K562 (cell line): ENCODE measurements around the gene DNAJB11. TPM values are rescaled to one million over a fixed set of nuclear protein-coding genes. Genes with fewer than 3 reads are reported as not detected.

ENCODE experiments used
- CBX1 ChIP-seq: sonication (generic); IDR thresholded peaks from 2 replicates; pipeline ENCODE4 v1.6.1; 2016; ENCODE audit warnings: antibody characterized with exemption, low read depth, mild to moderate bottlenecking
- FOS ChIP-seq: IDR thresholded peaks from 3 replicates; pipeline ENCODE4 v1.6.1; 2011; ENCODE audit not compliant: insufficient read length; ENCODE audit errors: extremely low read depth
- GATA2 ChIP-seq: sonication (generic); formaldehyde crosslinking; IDR thresholded peaks from 2 replicates; pipeline ENCODE4 v1.4.0; 2020; ENCODE audit warnings: mild to moderate bottlenecking, missing genetic modification reagents
- GTF2A2 ChIP-seq: IDR thresholded peaks from 2 replicates; pipeline ENCODE4 v1.6.1; 2016; ENCODE audit warnings: mild to moderate bottlenecking, missing genetic modification characterization, missing compliant biosample characterization
- HNRNPK ChIP-seq: fragments of 200-400 bp; formaldehyde crosslinking; IDR thresholded peaks from one replicate; pipeline ENCODE4 v1.6.1; 2018; ENCODE audit warnings: mild to moderate bottlenecking, low read depth, low read length; ENCODE audit not compliant: poor library complexity, severe bottlenecking
- HNRNPLL ChIP-seq: fragments of 200-400 bp; formaldehyde crosslinking; IDR thresholded peaks from 2 replicates; pipeline ENCODE4 v1.6.1; 2017; ENCODE audit warnings: low read length, low read depth, mild to moderate bottlenecking; ENCODE audit not compliant: poor library complexity, severe bottlenecking
- HSF4 ChIP-seq: fragments of 250-450 bp; sonication (Bioruptor Pico); IDR thresholded peaks from 2 replicates; pipeline ENCODE4 v2.1.2; 2022; ENCODE audit warnings: mild to moderate bottlenecking, moderate library complexity, borderline replicate concordance
- KAT7 ChIP-seq: sonication (generic); formaldehyde crosslinking; IDR thresholded peaks from 2 replicates; pipeline ENCODE4 v1.8.0; 2022; ENCODE audit warnings: missing genetic modification reagents, mild to moderate bottlenecking, borderline replicate concordance
- MBD2 ChIP-seq: sonication (generic); IDR thresholded peaks from 2 replicates; pipeline ENCODE4 v1.6.1; 2016; ENCODE audit warnings: low read depth, borderline replicate concordance
- NCOA6 ChIP-seq: fragments of 450-650 bp; IDR thresholded peaks from 2 replicates; pipeline ENCODE4 v1.6.1; 2017; ENCODE audit warnings: mild to moderate bottlenecking
- NFRKB ChIP-seq: fragments of 450-650 bp; IDR thresholded peaks from 2 replicates; pipeline ENCODE4 v1.6.1; 2016; ENCODE audit warnings: low read depth
- PHB2 ChIP-seq: fragments of 450-650 bp; IDR thresholded peaks from 2 replicates; pipeline ENCODE4 v1.6.1; 2017; ENCODE audit warnings: low read depth
- POLR2AphosphoS2 ChIP-seq: IDR thresholded peaks from 2 replicates; pipeline ENCODE4 v1.6.1; 2012; ENCODE audit warnings: low read length, improper control_type of control experiment
- RB1 ChIP-seq: fragments of 450-650 bp; IDR thresholded peaks from 2 replicates; pipeline ENCODE4 v1.6.1; 2017; ENCODE audit warnings: low read depth, mild to moderate bottlenecking
- RBM17 ChIP-seq: fragments of 200-400 bp; formaldehyde crosslinking; IDR thresholded peaks from 2 replicates; pipeline ENCODE4 v1.6.1; 2017; ENCODE audit warnings: low read depth, mild to moderate bottlenecking, low read length, borderline replicate concordance
- SRF ChIP-seq, 2 experiments: fragments of 250-450, 450-650 bp in 1 of 2; sonication (Bioruptor Pico) in 1 of 2; sonication (generic) in 1 of 2; formaldehyde crosslinking; IDR thresholded peaks; 2 replicates each; pipeline versions ENCODE4 v1.5.0 to v1.5.1; 2020 to 2022; ENCODE audit warnings: mild to moderate bottlenecking in 1 of 2, missing genetic modification reagents in 1 of 2
- TBL1XR1 ChIP-seq, 2 experiments: IDR thresholded peaks; 2 replicates each; pipeline ENCODE4 v1.6.1; 2012; ENCODE audit warnings: improper control_type of control experiment in 2 of 2, low read length in 2 of 2, mild to moderate bottlenecking in 1 of 2
- ZNF124 ChIP-seq: sonication (generic); formaldehyde crosslinking; IDR thresholded peaks from 2 replicates; pipeline ENCODE4 v1.8.1; 2022; ENCODE audit warnings: missing genetic modification reagents
- ZNF444 ChIP-seq: fragments of 250-450 bp; sonication (Bioruptor Pico); IDR thresholded peaks from 2 replicates; pipeline ENCODE4 v1.4.0; 2020; ENCODE audit warnings: mild to moderate bottlenecking, moderate library complexity
- ZNF766 ChIP-seq: fragments of 200-800 bp; sonication (Bioruptor generic); conservative IDR thresholded peaks from 2 replicates; pipeline ENCODE4 v1.6.1; 2016; ENCODE audit warnings: missing genetic modification characterization, missing compliant biosample characterization
- polyA plus RNA-seq, 8 experiments: library from polyadenylated mRNA; depleted of rRNA in 4 of 8; stranded (reverse) in 5 of 8; unstranded in 3 of 8; fragments of >200 nt; fragmentation: Nextera tagmentation in 2 of 8; fragmentation: Illumina TruSeq in 1 of 8; extraction: Ambion mirVana in 2 of 8; extraction: Trizol in 1 of 8; gene quantifications; 2 replicates each; pipeline versions ENCODE4 v1.2.1 to v1.2.3, GENCODE V29; 2011 to 2014; ENCODE audit warnings: inconsistent platforms in 1 of 8, missing spikeins in 1 of 8
- total RNA-seq, 7 experiments: library from RNA; depleted of rRNA in 6 of 7; stranded (reverse); fragments of >200 nt in 6 of 7; fragmentation: Illumina TruSeq in 2 of 7; extraction: Trizol in 2 of 7; gene quantifications; 2 replicates each; pipeline versions ENCODE4 v1.2.1 to v1.2.3, GENCODE V29; 2011 to 2021; ENCODE audit warnings: low replicate concordance in 1 of 7
- TF ChIP-seq, protein P1 (sequence below): fragments of 450-650 bp; IDR thresholded peaks from 2 replicates; pipeline ENCODE4 v1.6.1; 2016; ENCODE audit warnings: antibody characterized with exemption
- TF ChIP-seq, protein P2 (sequence below): fragments of 450-650 bp; IDR thresholded peaks from 2 replicates; pipeline ENCODE4 v1.6.1; 2018; ENCODE audit warnings: mild to moderate bottlenecking, low read depth; ENCODE audit not compliant: partially characterized antibody
- TF ChIP-seq, protein P3 (sequence below): fragments of 450-650 bp; IDR thresholded peaks from 2 replicates; pipeline ENCODE4 v1.6.1; 2018; ENCODE audit not compliant: partially characterized antibody

Gene DNAJB11
- total and polyA plus RNA-seq, 9 of the 15 experiments (the other 6 are each of a cell fraction or from before 2014, with no cell fraction given): 14.8 to 74.7 (median 63.8) TPM

- peak; percentile 86 for TF ChIP-seq FOS
- TF ChIP-seq, protein P1, sequence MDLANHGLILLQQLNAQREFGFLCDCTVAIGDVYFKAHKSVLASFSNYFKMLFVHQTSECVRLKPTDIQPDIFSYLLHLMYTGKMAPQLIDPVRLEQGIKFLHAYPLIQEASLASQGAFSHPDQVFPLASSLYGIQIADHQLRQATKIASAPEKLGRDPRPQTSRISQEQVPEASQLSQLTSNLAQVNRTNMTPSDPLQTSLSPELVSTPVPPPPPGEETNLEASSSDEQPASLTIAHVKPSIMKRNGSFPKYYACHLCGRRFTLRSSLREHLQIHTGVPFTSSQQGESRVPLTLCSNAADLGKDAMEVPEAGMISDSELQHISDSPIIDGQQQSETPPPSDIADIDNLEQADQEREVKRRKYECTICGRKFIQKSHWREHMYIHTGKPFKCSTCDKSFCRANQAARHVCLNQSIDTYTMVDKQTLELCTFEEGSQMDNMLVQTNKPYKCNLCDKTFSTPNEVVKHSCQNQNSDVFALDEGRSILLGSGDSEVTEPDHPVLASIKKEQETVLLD: no peak
- no peak for TF ChIP-seq GTF2A2
- TF ChIP-seq SRF (CRISPR knock-in tag; IDR thresholded peaks at IDR 0.05): no peak
- TF ChIP-seq TBL1XR1 (IDR thresholded peaks at IDR 0.05; ENCODE audit: low read length in 2 of 2): peak in 1 of 2 experiments; percentile 85; a peak in 1 of 4 replicates
- TF ChIP-seq ZNF766 (CRISPR knock-in tag): 0 out of 2 replicates have a peak, but pooled peaks have one; percentile 47
- no peak for TF ChIP-seq GATA2 (CRISPR knock-in tag)
- no peak for TF ChIP-seq CBX1
- TF ChIP-seq MBD2: peak; percentile 94
- TF ChIP-seq ZNF444 (CRISPR knock-in tag): no peak
- no peak for TF ChIP-seq KAT7
- TF ChIP-seq NCOA6: no peak
- no peak for TF ChIP-seq HNRNPK
- TF ChIP-seq NFRKB: 0 out of 2 replicates have a peak, but pooled peaks have one; percentile 1
- TF ChIP-seq, protein P2, sequence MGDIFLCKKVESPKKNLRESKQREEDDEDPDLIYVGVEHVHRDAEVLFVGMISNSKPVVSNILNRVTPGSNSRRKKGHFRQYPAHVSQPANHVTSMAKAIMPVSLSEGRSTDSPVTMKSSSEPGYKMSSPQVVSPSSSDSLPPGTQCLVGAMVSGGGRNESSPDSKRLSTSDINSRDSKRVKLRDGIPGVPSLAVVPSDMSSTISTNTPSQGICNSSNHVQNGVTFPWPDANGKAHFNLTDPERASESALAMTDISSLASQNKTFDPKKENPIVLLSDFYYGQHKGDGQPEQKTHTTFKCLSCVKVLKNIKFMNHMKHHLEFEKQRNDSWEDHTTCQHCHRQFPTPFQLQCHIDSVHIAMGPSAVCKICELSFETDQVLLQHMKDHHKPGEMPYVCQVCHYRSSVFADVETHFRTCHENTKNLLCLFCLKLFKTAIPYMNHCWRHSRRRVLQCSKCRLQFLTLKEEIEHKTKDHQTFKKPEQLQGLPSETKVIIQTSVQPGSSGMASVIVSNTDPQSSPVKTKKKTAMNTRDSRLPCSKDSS: no peak
- TF ChIP-seq, protein P3, sequence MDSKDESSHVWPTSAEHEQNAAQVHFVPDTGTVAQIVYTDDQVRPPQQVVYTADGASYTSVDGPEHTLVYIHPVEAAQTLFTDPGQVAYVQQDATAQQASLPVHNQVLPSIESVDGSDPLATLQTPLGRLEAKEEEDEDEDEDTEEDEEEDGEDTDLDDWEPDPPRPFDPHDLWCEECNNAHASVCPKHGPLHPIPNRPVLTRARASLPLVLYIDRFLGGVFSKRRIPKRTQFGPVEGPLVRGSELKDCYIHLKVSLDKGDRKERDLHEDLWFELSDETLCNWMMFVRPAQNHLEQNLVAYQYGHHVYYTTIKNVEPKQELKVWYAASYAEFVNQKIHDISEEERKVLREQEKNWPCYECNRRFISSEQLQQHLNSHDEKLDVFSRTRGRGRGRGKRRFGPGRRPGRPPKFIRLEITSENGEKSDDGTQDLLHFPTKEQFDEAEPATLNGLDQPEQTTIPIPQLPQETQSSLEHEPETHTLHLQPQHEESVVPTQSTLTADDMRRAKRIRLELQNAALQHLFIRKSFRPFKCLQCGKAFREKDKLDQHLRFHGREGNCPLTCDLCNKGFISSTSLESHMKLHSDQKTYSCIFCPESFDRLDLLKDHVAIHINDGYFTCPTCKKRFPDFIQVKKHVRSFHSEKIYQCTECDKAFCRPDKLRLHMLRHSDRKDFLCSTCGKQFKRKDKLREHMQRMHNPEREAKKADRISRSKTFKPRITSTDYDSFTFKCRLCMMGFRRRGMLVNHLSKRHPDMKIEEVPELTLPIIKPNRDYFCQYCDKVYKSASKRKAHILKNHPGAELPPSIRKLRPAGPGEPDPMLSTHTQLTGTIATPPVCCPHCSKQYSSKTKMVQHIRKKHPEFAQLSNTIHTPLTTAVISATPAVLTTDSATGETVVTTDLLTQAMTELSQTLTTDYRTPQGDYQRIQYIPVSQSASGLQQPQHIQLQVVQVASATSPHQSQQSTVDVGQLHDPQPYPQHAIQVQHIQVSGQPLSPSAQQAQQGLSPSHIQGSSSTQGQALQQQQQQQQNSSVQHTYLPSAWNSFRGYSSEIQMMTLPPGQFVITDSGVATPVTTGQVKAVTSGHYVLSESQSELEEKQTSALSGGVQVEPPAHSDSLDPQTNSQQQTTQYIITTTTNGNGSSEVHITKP: peak; percentile 44
- TF ChIP-seq ZNF124: no peak
- no peak for TF ChIP-seq RBM17
- TF ChIP-seq HSF4 (CRISPR knock-in tag): no peak
- no peak for TF ChIP-seq PHB2
- no peak for TF ChIP-seq POLR2AphosphoS2
- peak; percentile 54 for TF ChIP-seq HNRNPLL
- peak; percentile 74 for TF ChIP-seq RB1
Measured at GRCh38 chr3:186570096-186570940, at the start of gene DNAJB11 (continued).
